GM12874 (cell line): ENCODE data around the gene FRYL.

Experiments used
- TF ChIP-seq, protein P1 (sequence below): IDR thresholded peaks from 2 replicates; pipeline ENCODE4 v1.5.1; 2011; ENCODE audit warnings: low read depth, mild to moderate bottlenecking, control low read depth, low read length, moderate library complexity; ENCODE audit not compliant: insufficient read depth

The FRYL gene

DNA sequence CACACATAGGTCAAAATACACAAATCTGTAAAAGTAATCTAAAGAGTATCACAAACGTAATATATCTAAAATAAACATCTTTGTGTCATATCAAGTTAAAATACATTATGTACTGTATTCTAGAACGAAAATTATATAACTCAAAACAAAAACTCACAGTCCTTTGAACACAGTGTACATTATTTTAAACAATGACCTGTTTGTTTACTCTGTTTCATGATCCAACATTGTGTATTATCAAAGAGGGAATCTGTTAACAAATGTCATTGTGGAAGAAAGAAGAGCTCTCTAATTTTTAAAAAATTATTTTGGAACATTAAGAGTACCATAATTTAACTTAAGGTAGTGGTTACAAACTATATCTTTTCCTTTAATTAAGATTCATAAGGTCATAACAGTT, 144.1 kb downstream of the FRYL start:
- TF ChIP-seq, protein P1, sequence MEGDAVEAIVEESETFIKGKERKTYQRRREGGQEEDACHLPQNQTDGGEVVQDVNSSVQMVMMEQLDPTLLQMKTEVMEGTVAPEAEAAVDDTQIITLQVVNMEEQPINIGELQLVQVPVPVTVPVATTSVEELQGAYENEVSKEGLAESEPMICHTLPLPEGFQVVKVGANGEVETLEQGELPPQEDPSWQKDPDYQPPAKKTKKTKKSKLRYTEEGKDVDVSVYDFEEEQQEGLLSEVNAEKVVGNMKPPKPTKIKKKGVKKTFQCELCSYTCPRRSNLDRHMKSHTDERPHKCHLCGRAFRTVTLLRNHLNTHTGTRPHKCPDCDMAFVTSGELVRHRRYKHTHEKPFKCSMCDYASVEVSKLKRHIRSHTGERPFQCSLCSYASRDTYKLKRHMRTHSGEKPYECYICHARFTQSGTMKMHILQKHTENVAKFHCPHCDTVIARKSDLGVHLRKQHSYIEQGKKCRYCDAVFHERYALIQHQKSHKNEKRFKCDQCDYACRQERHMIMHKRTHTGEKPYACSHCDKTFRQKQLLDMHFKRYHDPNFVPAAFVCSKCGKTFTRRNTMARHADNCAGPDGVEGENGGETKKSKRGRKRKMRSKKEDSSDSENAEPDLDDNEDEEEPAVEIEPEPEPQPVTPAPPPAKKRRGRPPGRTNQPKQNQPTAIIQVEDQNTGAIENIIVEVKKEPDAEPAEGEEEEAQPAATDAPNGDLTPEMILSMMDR, result no peak

DNA sequence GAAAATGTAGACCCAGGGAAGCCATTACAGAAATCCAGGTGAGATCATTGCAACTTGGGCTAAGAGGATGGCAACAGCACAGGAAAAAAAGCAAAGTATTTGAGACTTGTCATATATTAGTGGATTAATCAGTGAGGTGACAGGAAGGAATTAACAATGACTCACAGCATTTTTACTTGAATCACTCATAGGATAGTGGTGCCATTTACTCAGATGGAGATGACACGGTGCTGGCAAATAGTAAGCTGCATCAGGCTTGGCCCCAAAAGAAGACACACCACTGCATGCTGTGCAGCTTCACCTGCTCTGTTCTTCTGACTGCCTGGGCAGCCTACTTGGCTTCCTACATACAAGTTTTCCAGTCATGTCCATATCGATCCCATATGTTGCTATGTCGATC, 144.8 kb downstream of the FRYL start:
- TF ChIP-seq, protein P1, result no peak

DNA sequence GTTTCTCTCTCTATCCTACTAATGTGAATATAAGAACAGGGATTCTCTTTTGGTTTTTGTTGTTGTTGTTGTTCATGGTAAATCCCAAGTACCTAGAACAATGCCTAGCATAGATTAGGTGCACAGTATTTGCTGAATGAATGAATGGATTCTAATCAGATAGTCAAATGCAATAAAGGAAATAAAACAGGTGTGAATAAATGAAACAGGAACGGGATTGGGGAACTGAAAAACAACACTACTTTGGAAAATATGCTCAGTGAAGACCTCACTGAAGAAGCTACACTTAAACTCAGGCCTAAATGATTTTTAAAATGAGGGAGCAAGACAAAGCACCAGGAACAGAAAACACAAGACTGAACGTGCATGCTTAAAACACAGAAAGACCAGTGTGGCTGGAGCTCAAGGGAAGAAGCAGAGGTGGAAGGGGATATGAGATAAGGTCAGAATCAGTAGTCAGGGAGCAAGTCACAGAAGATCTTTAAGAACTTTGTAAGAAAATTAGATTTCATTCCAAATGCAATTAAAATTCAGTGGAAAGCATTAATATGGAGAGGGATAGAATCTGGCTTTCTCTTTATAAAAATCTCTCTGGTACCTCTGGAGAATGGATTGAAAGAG, 145.3 kb downstream of the FRYL start:
- TF ChIP-seq, protein P1, result no peak

DNA sequence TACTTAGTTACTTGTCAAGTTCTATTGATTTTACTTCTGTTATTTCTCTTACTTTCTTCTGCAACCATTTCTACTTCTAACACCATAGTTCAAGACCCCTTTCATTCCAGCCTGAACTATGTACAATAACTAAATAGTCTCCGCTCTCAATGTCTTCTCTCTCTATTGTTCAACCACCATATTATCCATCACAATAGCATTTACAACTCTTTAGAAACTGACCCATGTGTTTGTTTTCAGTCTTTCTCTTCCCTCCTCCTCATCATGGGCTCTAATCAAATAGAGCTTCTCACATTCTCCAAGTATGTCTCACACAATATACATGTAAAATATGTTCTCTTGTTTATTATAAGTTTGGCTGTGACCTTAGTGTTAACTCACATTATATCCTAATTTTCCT, 146.4 kb downstream of the FRYL start:
- TF ChIP-seq, protein P1, result no peak

- TF ChIP-seq, protein P1, result no peak
These were observed 150.6 kb downstream of the FRYL start for GRCh38 chr4:48629458-48629857.

DNA sequence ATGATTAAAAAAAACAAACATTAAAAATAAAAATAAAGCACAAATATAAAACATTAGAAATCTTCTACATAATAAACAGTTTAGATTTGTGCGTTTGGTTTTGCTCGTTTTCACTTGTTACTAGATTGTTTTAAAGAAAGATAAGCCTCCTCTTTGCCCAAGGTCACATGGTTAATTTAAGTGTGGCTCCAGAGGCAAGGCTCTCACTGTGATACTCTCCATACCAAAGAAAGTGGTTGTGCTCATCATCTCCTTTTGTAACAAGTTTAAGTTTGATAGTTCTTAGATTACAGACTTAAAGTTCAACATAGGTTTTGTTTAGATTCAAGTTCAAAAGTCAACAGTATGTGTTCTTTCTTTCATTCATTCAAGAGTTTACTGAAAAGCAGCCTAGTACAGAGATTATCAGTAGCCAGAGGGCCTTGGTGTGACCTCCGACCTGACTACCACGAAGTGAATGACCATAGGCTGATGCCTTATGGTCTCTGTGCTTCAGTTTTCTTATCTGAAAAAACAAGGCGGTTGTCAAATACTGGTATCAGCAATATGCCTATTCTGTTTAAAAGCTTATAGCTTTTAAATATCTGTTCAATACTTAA, 156.8 kb downstream of the FRYL start:
- TF ChIP-seq, protein P1, result no peak

GRCh38 chr4:48620831-48621230, 159.2 kb downstream of the FRYL start:
- TF ChIP-seq, protein P1, result no peak

DNA sequence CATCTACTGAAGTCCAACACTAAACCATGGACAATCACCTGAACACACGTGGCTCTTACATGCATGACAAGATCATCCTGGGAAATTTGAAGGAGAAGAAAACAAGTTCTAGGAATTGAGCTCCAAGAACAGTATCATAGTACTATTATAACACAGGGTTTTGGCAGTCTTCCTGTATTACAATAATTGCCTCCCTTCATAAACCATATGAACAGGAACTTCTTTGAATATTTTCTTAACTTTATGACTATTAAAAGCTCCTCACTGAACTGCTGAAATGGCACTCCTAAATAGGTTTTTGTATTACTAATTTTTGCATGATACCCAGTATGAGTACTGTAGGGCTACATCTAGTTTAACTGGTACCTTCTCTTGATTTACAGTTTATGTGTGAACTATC, 160.0 kb downstream of the FRYL start:
- TF ChIP-seq, protein P1, result no peak
